ENCODE measurements around the gene TIMM13. TPM values are rescaled to one million over a fixed set of nuclear protein-coding genes. Genes with fewer than 3 reads are reported as not detected.
"Not testable (repeated sequence)": the region's sequence is repeated elsewhere in the genome, so short reads cannot be mapped to it uniquely, and the experiment has no call there.

TIMM13 gene
- total RNA-seq, 1 experiment from 2014 or later, result 35.7 TPM

GRCh38 chr19:2461751-2462634, 34.6 kb upstream of the TIMM13 start:
- H3K4me1 ChIP-seq, result no peaks in the 10 kb centered on the region; the same call in 1 of the 2 replicates
- no peak for DNase-seq
- H3K27ac ChIP-seq, result no peak overlapping the region
- no peaks in the 10 kb centered on the region for H3K9me3 ChIP-seq (replicated peaks)
- no peak overlapping the region for H3K4me3 ChIP-seq
- no peaks in the 10 kb centered on the region for H3K27me3 ChIP-seq
- no peaks in the 10 kb centered on the region for H3K36me3 ChIP-seq

DNA sequence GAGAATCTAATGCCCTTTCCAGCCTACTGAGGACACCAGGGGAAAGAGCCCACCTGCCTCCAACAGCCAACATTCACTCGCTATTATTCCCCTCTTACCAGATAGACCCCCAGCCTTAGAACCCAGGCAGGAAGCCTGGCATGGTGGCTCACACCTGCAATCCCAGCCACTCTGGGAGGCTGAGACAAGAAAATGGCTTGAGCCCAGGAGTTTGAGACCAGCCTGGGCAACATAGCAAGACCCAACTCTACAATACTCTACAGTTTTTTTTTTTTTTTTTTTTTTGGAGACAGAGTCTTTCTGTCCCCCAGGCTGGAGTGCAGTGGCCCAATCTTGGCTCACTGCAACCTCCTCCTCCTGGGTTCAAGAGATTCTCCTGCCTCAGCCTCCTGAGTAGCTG, 32.9 kb upstream of the TIMM13 start:
- Histone ChIP-seq H3K4me3 (no peak overlapping the region), H3K27me3 (no peaks in the 10 kb centered on the region), H3K4me1 (peaks cover 2% of the 10 kb centered on the region; the same call in 1 of the 2 replicates), H3K9me3 (replicated peaks) (no peaks in the 10 kb centered on the region), H3K36me3 (no peaks in the 10 kb centered on the region), H3K27ac (no peak overlapping the region)
- DNase-seq, result no peak

DNA sequence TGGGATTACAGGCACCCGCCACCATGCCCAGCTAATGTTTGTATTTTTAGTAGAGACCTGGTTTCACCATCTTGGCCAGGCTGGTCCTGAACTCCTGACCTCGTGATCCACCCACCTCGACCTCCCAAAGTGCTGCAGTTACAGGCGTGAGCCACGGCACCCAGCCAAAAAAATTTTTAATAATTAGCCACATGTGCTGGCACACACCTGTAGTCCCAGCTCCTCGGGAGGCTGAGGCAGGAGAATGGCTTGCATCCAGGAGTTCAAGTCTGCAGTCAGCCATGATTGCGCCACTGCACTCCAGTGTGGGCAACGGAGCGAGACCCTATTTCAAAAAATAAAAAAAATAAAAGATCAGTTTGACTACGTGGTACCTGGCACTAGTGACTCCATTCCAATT, 31.4 kb upstream of the TIMM13 start:
- H3K36me3 ChIP-seq; H3K9me3 ChIP-seq (replicated peaks); DNase-seq; H3K4me3 ChIP-seq; H3K27ac ChIP-seq; H3K4me1 ChIP-seq; H3K27me3 ChIP-seq: not testable (repeated sequence)

GRCh38 chr19:2458054-2458453, 30.7 kb upstream of the TIMM13 start:
- H3K4me3 ChIP-seq, result no peak overlapping the region
- H3K9me3 ChIP-seq (replicated peaks), result no peaks in the 10 kb centered on the region
- DNase-seq, result no peak
- H3K27me3 ChIP-seq, result no peaks in the 10 kb centered on the region
- no peak overlapping the region for H3K27ac ChIP-seq
- no peaks in the 10 kb centered on the region for H3K36me3 ChIP-seq
- peaks cover 2% of the 10 kb centered on the region; the same call in 1 of the 2 replicates for H3K4me1 ChIP-seq

DNA sequence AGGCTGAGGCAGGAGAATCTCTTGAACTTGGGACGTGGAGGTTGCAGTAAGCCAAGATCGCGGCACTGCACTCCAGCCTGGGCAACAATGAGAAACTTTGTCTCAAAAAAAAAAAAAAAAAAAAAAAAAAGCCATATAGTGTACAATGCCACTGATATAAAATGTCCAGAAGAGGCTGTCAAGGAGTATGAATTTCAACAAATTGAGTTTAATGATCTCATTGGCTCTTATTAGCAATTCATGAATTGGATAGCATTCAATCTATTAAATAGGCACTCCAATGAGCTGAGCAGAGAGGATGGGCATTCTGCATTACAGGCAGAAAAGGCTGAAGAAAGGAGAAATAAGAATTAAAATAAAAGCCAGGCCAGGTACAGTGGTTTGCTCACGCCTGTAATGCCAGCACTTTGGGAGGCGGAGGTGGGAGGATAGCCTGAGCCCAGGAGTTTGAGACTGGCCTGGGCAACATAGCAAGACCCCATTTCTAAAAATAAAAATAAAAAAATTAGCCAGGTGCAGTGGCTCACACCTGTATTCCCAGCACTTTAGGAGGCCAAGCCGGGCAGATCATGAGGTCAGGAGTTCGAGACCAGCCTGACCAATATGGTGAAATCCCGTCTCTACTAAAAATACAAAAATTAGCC, 30.1 kb upstream of the TIMM13 start:
- no peak for DNase-seq
- Histone ChIP-seq H3K4me1 (0 out of 2 replicates have a peak, but pooled peaks cover 2% of the 10 kb centered on the region), H3K4me3 (peak overlapping the region; percentile 95), H3K36me3 (no peaks in the 10 kb centered on the region), H3K27ac (peak overlapping the region; percentile 41), H3K9me3 (replicated peaks) (no peaks in the 10 kb centered on the region), H3K27me3 (no peaks in the 10 kb centered on the region)

DNA sequence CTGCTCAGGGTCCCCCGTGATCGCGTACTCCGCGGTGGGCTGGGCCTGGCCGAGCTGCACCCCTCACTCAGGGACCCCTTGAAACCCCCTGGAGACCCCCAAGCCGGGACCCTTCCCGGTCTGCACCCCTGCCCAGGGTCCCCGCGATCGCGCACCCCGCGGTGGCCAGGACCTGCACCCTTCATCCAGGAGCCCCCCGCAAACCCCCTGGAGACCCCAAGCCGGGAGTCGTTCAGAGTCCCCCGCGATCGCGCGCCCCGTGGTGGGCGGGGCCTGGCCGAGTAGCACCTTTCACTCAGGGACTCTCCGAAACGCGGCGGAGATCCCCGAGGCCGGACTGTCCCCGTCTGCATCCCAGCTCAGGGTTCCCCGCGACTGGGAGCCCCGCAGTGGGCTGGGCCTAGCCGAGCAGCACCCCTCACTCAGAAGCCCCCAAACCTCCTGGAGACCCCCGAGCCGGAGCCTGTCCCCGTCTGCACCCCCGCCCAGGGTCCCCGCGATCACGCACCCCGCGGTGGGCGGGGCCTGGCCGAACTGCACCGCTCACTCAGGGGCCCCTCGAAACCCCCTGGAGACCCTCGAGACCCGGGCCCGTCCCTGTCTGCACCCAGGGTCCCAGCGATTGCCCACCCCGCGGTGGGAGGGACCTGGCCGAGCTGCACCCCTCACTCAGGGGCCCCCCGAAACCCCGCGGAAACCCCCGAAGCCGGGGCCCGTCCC, 28.6 kb upstream of the TIMM13 start:
- H3K36me3 ChIP-seq, result peaks cover 5% of the 10 kb centered on the region; the same call in 1 of the 2 replicates
- no peaks in the 10 kb centered on the region for H3K9me3 ChIP-seq (replicated peaks)
- peak overlapping the region; percentile 21 for H3K27ac ChIP-seq
- peak overlapping the region; percentile 95 for H3K4me3 ChIP-seq
- peak in 1 of 2 experiments; percentile 29 for DNase-seq
- 0 out of 2 replicates have a peak, but pooled peaks cover 2% of the 10 kb centered on the region for H3K4me1 ChIP-seq
- no peaks in the 10 kb centered on the region for H3K27me3 ChIP-seq

DNA sequence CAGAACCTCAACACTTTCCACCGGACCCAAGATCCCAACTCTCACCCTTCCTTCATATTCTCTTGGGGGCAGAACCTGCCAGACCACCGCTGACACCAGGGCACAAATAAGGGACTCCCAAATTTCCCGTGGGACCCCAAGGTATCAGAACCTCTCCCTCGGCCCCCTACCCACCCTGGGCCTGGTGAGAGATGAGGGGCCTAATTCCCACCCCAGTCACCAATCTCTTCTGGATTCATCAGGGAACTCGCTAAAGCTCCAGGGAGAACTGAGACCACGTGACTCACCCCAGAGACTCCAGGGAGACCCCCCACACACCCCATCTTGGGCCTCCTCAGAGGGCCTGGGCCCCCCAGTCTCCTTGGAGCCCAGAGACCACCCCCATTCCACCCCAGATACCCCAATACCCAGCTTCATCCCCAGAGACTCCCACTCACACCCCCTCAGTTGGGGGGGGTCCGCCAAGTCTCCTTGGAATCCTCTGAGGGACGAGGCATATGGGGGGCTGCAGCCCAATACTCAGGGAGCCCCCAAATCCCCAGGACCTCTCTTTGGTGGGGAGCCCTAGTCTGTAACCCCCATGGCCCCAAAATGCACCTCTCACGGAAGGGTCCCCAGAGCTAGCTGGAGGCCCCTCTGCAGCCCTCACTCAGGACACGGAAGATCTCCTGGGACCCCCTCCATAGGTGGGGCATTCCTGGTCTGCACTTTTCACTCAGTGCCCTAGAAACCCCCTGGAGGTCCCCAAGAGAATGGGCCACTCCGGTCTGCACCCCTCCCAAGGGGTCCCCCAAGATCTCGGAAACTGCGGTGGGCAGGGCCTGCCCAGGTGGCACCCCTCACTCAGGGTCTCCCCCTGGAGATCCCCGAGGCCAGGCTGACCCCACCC, 27.8 kb upstream of the TIMM13 start:
- Histone ChIP-seq H3K27ac (no peak overlapping the region), H3K4me3 (peak overlapping the region; percentile 95), H3K4me1 (0 out of 2 replicates have a peak, but pooled peaks cover 2% of the 10 kb centered on the region), H3K27me3 (no peaks in the 10 kb centered on the region), H3K9me3 (replicated peaks) (no peaks in the 10 kb centered on the region), H3K36me3 (peaks cover 9% of the 10 kb centered on the region; the same call in 1 of the 2 replicates)
- DNase-seq, result no peak

DNA sequence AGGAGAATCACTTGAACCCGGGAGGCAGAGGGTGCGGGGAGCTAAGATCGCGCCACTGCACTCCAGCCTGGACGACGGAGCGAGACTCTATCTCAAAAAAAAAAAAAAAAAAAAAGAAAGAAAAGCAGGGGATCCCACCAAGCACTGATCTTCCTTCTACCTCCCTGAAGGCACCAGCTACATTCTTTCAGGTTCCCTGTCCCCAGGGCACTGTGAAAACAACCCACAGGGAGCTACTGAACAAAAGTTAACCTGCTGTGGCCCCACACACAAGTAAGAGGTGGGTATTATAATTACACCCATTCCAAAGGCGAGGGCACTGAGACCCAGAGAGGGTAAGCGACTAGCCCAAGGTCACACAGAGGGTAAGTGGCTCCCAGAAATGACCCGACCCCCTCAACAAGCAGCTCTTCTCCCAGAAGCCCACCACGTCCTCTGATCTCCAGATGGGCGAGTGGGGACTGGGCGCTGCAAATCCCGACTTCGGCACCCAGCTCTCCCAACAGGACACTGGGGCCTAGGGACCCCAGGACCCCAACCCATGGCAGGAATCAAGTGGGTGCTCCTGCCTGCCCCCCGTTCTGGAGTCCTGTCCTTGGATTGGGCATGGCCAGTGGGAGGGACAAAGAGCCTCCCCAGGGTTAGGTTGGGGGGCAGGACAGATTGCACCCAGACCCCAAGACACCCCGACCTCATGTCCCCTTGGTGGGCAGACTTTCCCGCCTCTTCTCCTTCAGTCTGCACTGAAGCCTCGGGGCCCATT, 27.0 kb upstream of the TIMM13 start:
- Histone ChIP-seq H3K27me3 (no peaks in the 10 kb centered on the region), H3K4me1 (0 out of 2 replicates have a peak, but pooled peaks cover 2% of the 10 kb centered on the region), H3K4me3 (no peak overlapping the region), H3K36me3 (peaks cover 9% of the 10 kb centered on the region; the same call in 1 of the 2 replicates), H3K27ac (no peak overlapping the region), H3K9me3 (replicated peaks) (no peaks in the 10 kb centered on the region)
- no peak for DNase-seq

GRCh38 chr19:2453431-2454025, 26.1 kb upstream of the TIMM13 start:
- Histone ChIP-seq H3K27me3 (no peaks in the 10 kb centered on the region), H3K36me3 (peaks cover 9% of the 10 kb centered on the region; the same call in 1 of the 2 replicates), H3K9me3 (replicated peaks) (no peaks in the 10 kb centered on the region), H3K4me1 (0 out of 2 replicates have a peak, but pooled peaks cover 2% of the 10 kb centered on the region), H3K27ac (no peak overlapping the region), H3K4me3 (no peak overlapping the region)
- no peak for DNase-seq

- Histone ChIP-seq H3K27ac (no peak overlapping the region), H3K4me1 (peaks cover 10% of the 10 kb centered on the region), H3K4me3 (no peak overlapping the region), H3K9me3 (replicated peaks) (no peaks in the 10 kb centered on the region), H3K36me3 (peaks cover 9% of the 10 kb centered on the region; the same call in 1 of the 2 replicates), H3K27me3 (no peaks in the 10 kb centered on the region)
- DNase-seq, result no peak
Observed at GRCh38 chr19:2451741-2452140, 24.4 kb upstream of the TIMM13 start.

GRCh38 chr19:2451138-2451537, 23.8 kb upstream of the TIMM13 start:
- H3K9me3 ChIP-seq (replicated peaks), result no peaks in the 10 kb centered on the region
- peaks cover 14% of the 10 kb centered on the region for H3K4me1 ChIP-seq
- no peaks in the 10 kb centered on the region for H3K27me3 ChIP-seq
- H3K36me3 ChIP-seq, result peaks cover 9% of the 10 kb centered on the region; the same call in 1 of the 2 replicates
- no peak for DNase-seq
- H3K4me3 ChIP-seq, result no peak overlapping the region
- no peak overlapping the region for H3K27ac ChIP-seq

DNA sequence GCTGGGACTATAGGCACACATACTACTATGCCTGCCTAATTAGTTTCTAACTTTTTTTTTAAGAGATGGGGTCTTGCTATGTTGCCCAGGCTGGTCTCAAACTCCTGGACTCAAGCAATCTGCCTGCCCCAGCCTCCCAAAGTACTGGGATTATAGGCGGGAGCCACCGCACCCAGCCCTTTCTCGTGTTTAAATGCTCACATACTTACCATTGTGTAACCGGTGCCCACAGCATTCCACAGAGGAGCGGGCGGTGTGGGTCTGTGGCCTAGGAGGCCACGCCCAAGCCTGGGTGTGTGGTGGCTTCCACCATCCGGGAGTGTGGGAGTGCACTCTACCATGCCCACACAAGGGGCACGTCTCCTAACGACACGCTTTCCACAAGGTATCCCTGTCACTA, 21.6 kb upstream of the TIMM13 start:
- peaks cover 13% of the 10 kb centered on the region for H3K4me1 ChIP-seq
- peaks cover 17% of the 10 kb centered on the region; the same call in 1 of the 2 replicates for H3K36me3 ChIP-seq

GRCh38 chr19:2446381-2446780, 19.0 kb upstream of the TIMM13 start:
- H3K36me3 ChIP-seq, result peaks cover 33% of the 10 kb centered on the region; the same call in 1 of the 2 replicates
- no peaks in the 10 kb centered on the region for H3K9me3 ChIP-seq (replicated peaks)
- no peak overlapping the region for H3K4me3 ChIP-seq
- no peaks in the 10 kb centered on the region for H3K27me3 ChIP-seq
- H3K27ac ChIP-seq, result peak overlapping the region; percentile 22
- peaks cover 13% of the 10 kb centered on the region for H3K4me1 ChIP-seq
- peak; percentile 98 to 99 for DNase-seq

More for the DNA sequence above, 21.6 kb upstream of the TIMM13 start:
- Histone ChIP-seq H3K4me3 (no peak overlapping the region), H3K27ac (no peak overlapping the region), H3K9me3 (replicated peaks) (no peaks in the 10 kb centered on the region), H3K27me3 (no peaks in the 10 kb centered on the region)
- no peak for DNase-seq

All from SJCRH30 (cell line).